Spleen (tissue), 11 donors: Measurements from ENCODE around the gene UNC5A. TPM values are rescaled to one million over a fixed set of nuclear protein-coding genes. Genes with fewer than 3 reads are reported as not detected.
"Not testable (repeated sequence)": the region's sequence is repeated elsewhere in the genome, so short reads cannot be mapped to it uniquely, and the experiment has no call there.

Source experiments
- DNase-seq: peaks from one replicate; pipeline ENCODE4 v3.0.0-alpha.2; 2020
- H3K27ac ChIP-seq, 8 donors: fragments of 200-600 bp; sonication (generic) in 7 of 8; 1 replicate in 4 of 8; 2 replicates in 4 of 8; pipeline versions ENCODE4 v1.5.0 to v1.8.0; 2016 to 2021; ENCODE audit warnings: inconsistent platforms in 4 of 8, mild to moderate bottlenecking in 4 of 8, moderate library complexity in 1 of 8
- H3K27me3 ChIP-seq, 7 donors: fragments of 200-600 bp; sonication (generic) in 6 of 7; replicated peaks in 1 of 7; 1 replicate in 4 of 7; 2 replicates in 3 of 7; pipeline versions ENCODE4 v1.5.0 to v1.8.0; 2016 to 2021; ENCODE audit warnings: inconsistent platforms in 3 of 7, mild to moderate bottlenecking in 1 of 7
- H3K36me3 ChIP-seq, 6 donors: fragments of 200-600 bp; sonication (generic) in 5 of 6; 1 replicate in 4 of 6; 2 replicates in 2 of 6; pipeline versions ENCODE4 v1.5.0 to v1.8.0; 2016 to 2021; ENCODE audit warnings: inconsistent platforms in 2 of 6
- H3K4me1 ChIP-seq, 6 donors: fragments of 200-600 bp; sonication (generic) in 5 of 6; 1 replicate in 3 of 6; 2 replicates in 3 of 6; pipeline versions ENCODE4 v1.5.0 to v1.8.0; 2016 to 2021; ENCODE audit warnings: inconsistent platforms in 3 of 6
- H3K4me3 ChIP-seq, 8 donors: fragments of 200-600 bp; sonication (generic) in 7 of 8; 1 replicate in 4 of 8; 2 replicates in 4 of 8; pipeline versions ENCODE4 v1.5.0 to v1.8.0; 2016 to 2021; ENCODE audit warnings: inconsistent platforms in 4 of 8, mild to moderate bottlenecking in 4 of 8, moderate library complexity in 2 of 8
- H3K9me3 ChIP-seq, 8 donors: fragments of 200-600 bp; sonication (generic) in 7 of 8; 1 replicate in 4 of 8; 2 replicates in 4 of 8; pipeline versions ENCODE4 v1.5.0 to v1.8.0; 2016 to 2021; ENCODE audit warnings: inconsistent platforms in 4 of 8
- POLR2A ChIP-seq, 3 donors: fragments of 450-650 bp; IDR thresholded peaks; one replicate each; pipeline ENCODE4 v1.5.1; 2017; ENCODE audit warnings: antibody characterized with exemption in 3 of 3, mild to moderate bottlenecking in 1 of 3
- POLR2AphosphoS5 ChIP-seq, 3 donors: sonication (generic); formaldehyde crosslinking; IDR thresholded peaks; one replicate each; pipeline ENCODE4 v1.5.1; 2017; ENCODE audit warnings: antibody characterized with exemption in 3 of 3
- WGBS, 5 donors: extraction: QIAGEN DNeasy Blood & Tissue Kit in 3 of 5; methylation state at CpG; one replicate each; pipeline versions ENCODE4 v1.1.5 to v1.1.7; 2013 to 2018; 5-methylcytosine and 5-hydroxymethylcytosine counted together
- intact Hi-C: fragments of 100-400 bp; cut with DNase I; formaldehyde crosslinking; loops from one replicate; pipeline ENCODE4 v1.15.0; 2023; ENCODE audit warnings: low total_unique reads
- polyA plus RNA-seq, 3 donors: library from polyadenylated mRNA; stranded (reverse); fragments of 200-250 nt; gene quantifications; one replicate each; pipeline ENCODE4 v1.2.1, GENCODE V29; 2013
- total RNA-seq, 7 donors: library from RNA; depleted of rRNA in 3 of 7; stranded (reverse); fragments of >200 nt in 3 of 7; fragmentation: NEBNext Ultra II Directional in 4 of 7; extraction: Animal tissue kit (Norgen Biotek cat#: 25700) in 4 of 7; gene quantifications; one replicate each; pipeline versions ENCODE4 v1.1.0 to v1.2.1, GENCODE V29; 2016 to 2021
- TF ChIP-seq, protein P1 (sequence below), 11 experiments: fragments of 200-600 bp in 7 of 11; fragments of 450-650 bp in 4 of 11; sonication (generic) in 4 of 11; IDR thresholded peaks in 8 of 11; conservative IDR thresholded peaks in 3 of 11; 1 replicate in 7 of 11; 2 replicates in 4 of 11; pipeline versions ENCODE4 v1.4.0 to v1.8.0; 2016 to 2021; ENCODE audit warnings: antibody characterized with exemption in 11 of 11, inconsistent platforms in 4 of 11, mild to moderate bottlenecking in 1 of 11
- donor health status: healthy with polysubstance abuse.
- donor health status: DM: no; HTN: no; CAD: no; lungs with moderate emphysema.
- donor health status: DM: no; HTN: no; CAD: no.
- donor health status: Bipolar disorder and iron deficiency.
- donor health status: healthy.
- donor health status: DM: no; HTN: no; CAD: no.
- donor health status: DM: yes; HTN: yes; CAD: no.

Gene UNC5A
- total and polyA plus RNA-seq, 10 donors: 0.03 to 0.06 TPM; not detected in 8

DNA sequence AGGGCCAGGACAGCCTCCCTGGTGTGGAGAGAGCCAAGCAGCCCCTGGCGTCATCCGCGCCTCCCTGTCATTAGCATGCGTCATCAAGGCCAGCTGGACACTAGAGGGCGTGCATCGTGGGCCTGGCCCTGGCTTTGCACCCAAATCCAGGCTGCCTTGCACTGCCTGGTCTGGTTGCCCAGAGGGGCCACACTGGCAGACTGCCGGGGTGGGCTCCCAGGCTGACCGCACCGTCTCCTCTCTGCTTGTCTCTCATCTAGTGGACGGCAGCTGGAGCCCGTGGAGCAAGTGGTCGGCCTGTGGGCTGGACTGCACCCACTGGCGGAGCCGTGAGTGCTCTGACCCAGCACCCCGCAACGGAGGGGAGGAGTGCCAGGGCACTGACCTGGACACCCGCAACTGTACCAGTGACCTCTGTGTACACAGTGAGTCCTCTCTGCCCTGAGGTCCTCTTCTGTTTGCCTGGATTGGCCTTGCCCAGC lies 59.8 kb downstream of the UNC5A start:
- Histone ChIP-seq H3K27me3 (peaks cover 0 to 61% (median 23%) of the 10 kb centered on the region in 7 donors), H3K36me3 (no peaks in the 10 kb centered on the region), H3K27ac (no peak overlapping the region), H3K4me3 (no peak overlapping the region), H3K4me1 (no peaks in the 10 kb centered on the region), H3K9me3 (no peaks in the 10 kb centered on the region)
- DNase-seq: no peak
- intact Hi-C loops: no loop called here
- TF ChIP-seq POLR2AphosphoS5 (IDR thresholded peaks at IDR 0.05) (peak in 1 of 3 donors; percentile 57), POLR2A (IDR thresholded peaks at IDR 0.05) (no peak)
- 64 to 71% (median 67%) methylated on average over 11 to 17 of the region's 17 CpGs for WGBS, 5 donors

DNA sequence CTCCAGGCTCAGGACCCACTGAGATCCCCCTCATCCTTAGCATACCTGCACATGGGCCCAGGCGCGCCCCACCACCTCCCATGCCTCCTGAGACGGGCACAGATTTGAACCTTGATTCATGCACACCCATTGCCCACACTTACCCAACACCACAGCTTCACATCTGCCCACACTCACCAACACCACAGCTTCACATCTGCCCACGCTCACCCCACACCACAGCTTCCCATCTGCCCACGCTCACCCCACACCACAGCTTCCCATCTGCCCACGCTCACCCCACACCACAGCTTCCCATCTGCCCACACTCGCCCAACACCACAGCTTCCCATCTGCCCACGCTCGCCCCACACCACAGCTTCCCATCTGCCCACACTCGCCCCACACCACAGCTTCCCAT lies 60.3 kb downstream of the UNC5A start:
- H3K4me3 ChIP-seq, H3K36me3 ChIP-seq, H3K4me1 ChIP-seq, DNase-seq, H3K27ac ChIP-seq, H3K9me3 ChIP-seq, intact Hi-C loops: not testable (repeated sequence)
- WGBS, 5 donors: 37 to 71% (median 44%) methylated on average over 7 to 10 of the region's 10 CpGs
- peaks cover 0 to 61% (median 18%) of the 10 kb centered on the region in 7 donors for H3K27me3 ChIP-seq

DNA sequence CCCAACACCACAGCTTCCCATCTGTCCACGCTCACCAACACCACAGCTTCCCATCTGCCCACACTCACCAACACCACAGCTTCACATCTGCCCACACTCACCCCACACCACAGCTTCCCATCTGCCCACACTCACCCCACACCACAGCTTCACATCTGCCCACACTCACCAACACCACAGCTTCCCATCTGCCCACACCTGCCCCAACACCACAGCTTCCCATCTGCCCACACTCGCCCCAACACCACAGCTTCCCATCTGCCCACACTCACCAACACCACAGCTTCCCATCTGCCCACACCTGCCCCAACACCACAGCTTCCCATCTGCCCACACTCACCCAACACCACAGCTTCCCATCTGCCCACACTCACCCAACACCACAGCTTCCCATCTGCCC lies 62.2 kb downstream of the UNC5A start:
- H3K36me3 ChIP-seq, intact Hi-C loops, DNase-seq, H3K4me3 ChIP-seq, H3K9me3 ChIP-seq: not testable (repeated sequence)
- WGBS, 5 donors: 0 to 37% (median 23%) methylated on average over 1 to 2 of the region's 2 CpGs
- H3K27me3 ChIP-seq: peaks cover 0 to 61% (median 7%) of the 10 kb centered on the region in 7 donors
- peak overlapping the region in 1 of 8 donors; percentile 21 for H3K27ac ChIP-seq
- H3K4me1 ChIP-seq: peaks cover 0 to 13% (median 0%) of the 10 kb centered on the region in 6 donors

DNA sequence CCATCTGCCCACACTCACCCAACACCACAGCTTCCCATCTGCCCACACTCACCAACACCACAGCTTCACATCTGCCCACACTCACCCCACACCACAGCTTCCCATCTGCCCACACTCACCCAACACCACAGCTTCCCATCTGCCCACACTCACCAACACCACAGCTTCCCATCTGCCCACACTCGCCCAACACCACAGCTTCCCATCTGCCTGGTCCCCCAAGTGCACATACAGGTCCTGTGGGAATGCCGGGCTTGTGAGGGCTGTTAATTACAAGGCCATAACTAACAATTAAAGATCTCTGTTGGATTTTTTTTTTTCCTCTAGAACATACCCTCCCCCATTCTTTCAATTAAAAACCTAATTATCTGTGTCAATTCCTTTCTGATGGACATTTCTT lies 62.7 kb downstream of the UNC5A start:
- Histone ChIP-seq H3K4me1 (peaks cover 0 to 13% (median 0%) of the 10 kb centered on the region in 6 donors), H3K27me3 (peaks cover 0 to 61% (median 7%) of the 10 kb centered on the region in 7 donors)
- H3K27ac ChIP-seq, H3K4me3 ChIP-seq, H3K9me3 ChIP-seq, DNase-seq, H3K36me3 ChIP-seq, intact Hi-C loops: not testable (repeated sequence)
- 42 to 60% (median 54%) methylated on average over 2 of the region's 2 CpGs for WGBS, 5 donors

DNA sequence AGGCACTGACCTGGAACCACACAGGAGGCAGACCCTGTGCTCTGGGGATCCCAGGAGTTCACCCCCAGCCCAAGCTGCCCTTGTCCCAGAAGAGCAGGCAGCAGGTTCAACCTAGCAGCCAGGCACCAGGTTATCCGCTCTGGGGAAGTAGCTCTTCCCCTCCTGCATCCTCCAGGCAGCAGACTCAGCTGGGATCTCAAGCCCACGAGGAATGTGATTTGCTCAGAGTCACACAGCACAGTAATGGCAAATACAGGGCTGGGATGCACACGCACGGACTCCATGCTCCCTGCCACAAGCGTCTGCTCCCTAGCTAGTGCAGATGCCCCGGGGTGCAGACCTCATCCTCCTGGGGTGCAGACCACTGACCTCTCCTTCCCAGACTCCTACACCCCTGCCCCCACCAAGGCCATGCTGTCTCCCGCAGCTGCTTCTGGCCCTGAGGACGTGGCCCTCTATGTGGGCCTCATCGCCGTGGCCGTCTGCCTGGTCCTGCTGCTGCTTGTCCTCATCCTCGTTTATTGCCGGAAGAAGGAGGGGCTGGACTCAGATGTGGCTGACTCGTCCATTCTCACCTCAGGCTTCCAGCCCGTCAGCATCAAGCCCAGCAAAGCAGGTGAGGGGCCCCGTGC lies 63.3 kb downstream of the UNC5A start:
- Histone ChIP-seq H3K36me3 (no peaks in the 10 kb centered on the region), H3K4me1 (peaks cover 0 to 13% (median 0%) of the 10 kb centered on the region in 6 donors), H3K27ac (no peak overlapping the region), H3K4me3 (no peak overlapping the region), H3K27me3 (peaks cover 0 to 61% (median 7%) of the 10 kb centered on the region in 7 donors), H3K9me3 (no peaks in the 10 kb centered on the region)
- 65 to 72% (median 69%) methylated on average over 11 to 16 of the region's 16 CpGs for WGBS, 5 donors
- TF ChIP-seq, protein P1, sequence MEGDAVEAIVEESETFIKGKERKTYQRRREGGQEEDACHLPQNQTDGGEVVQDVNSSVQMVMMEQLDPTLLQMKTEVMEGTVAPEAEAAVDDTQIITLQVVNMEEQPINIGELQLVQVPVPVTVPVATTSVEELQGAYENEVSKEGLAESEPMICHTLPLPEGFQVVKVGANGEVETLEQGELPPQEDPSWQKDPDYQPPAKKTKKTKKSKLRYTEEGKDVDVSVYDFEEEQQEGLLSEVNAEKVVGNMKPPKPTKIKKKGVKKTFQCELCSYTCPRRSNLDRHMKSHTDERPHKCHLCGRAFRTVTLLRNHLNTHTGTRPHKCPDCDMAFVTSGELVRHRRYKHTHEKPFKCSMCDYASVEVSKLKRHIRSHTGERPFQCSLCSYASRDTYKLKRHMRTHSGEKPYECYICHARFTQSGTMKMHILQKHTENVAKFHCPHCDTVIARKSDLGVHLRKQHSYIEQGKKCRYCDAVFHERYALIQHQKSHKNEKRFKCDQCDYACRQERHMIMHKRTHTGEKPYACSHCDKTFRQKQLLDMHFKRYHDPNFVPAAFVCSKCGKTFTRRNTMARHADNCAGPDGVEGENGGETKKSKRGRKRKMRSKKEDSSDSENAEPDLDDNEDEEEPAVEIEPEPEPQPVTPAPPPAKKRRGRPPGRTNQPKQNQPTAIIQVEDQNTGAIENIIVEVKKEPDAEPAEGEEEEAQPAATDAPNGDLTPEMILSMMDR (IDR thresholded peaks at IDR 0.05 in 8 of 11, conservative IDR thresholded peaks at IDR 0.05 in 3 of 11): no peak
- no peak for TF ChIP-seq POLR2A (IDR thresholded peaks at IDR 0.05)
- TF ChIP-seq POLR2AphosphoS5 (IDR thresholded peaks at IDR 0.05): peak in 1 of 3 donors; percentile 69
- no peak for DNase-seq
- intact Hi-C loops: no loop called here

DNA sequence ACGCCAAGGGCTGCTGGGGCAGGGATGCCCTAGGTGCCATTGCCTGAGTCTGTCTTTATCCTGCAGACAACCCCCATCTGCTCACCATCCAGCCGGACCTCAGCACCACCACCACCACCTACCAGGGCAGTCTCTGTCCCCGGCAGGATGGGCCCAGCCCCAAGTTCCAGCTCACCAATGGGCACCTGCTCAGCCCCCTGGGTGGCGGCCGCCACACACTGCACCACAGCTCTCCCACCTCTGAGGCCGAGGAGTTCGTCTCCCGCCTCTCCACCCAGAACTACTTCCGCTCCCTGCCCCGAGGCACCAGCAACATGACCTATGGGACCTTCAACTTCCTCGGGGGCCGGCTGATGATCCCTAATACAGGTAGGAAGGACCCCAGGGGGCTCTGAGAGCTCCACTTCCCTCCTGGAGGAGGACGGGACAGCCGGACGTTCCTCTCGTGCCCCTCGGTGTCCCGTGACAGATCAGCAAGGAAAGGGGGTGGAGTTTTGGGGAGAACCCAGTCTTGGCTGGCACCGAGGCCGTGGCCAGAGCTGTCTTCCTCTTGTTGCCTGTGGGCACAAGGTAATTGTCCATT lies 63.9 kb downstream of the UNC5A start:
- H3K36me3 ChIP-seq: peaks cover 0 to 2% (median 0%) of the 10 kb centered on the region in 6 donors
- TF ChIP-seq, protein P1 (IDR thresholded peaks at IDR 0.05 in 8 of 11, conservative IDR thresholded peaks at IDR 0.05 in 3 of 11): no peak
- no peak for TF ChIP-seq POLR2A (IDR thresholded peaks at IDR 0.05)
- TF ChIP-seq POLR2AphosphoS5 (IDR thresholded peaks at IDR 0.05): peak in 1 of 3 donors; percentile 55
- peaks cover 0 to 13% (median 0%) of the 10 kb centered on the region in 6 donors for H3K4me1 ChIP-seq
- intact Hi-C loops: no loop called here
- H3K27me3 ChIP-seq: peaks cover 0 to 61% (median 7%) of the 10 kb centered on the region in 7 donors
- WGBS, 5 donors: 69 to 81% (median 77%) methylated on average over 18 to 20 of the region's 20 CpGs
- no peaks in the 10 kb centered on the region for H3K9me3 ChIP-seq
- no peak for DNase-seq
- H3K4me3 ChIP-seq: no peak overlapping the region
- no peak overlapping the region for H3K27ac ChIP-seq
